ENCODE results near the gene NPHP4.
"Not testable (repeated sequence)": the region's sequence is repeated elsewhere in the genome, so short reads cannot be mapped to it uniquely, and the experiment has no call there.

DNA sequence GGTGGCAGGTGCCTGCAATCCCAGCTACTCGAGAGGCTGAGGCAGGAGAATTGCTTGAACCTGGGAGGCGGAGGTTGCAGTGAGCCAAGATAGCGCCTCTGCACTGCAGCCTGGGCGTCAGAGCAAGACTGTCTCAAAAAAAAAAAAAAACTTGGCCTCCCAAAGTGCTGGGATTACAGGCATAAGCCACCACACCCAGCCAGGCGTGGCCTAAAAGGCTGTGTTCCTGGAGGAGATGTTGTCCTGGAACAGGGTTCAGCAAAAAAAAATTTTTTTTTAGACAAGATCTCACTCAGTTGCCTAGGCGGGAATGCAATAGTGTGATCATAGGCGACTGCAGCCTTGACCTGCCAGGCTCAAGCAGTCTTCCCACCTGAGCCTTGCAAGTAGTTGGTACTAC, 25.4 kb upstream of the NPHP4 start:
- TF ChIP-seq CTCF (conservative IDR thresholded peaks at IDR 0.05; ENCODE audit: low read depth, low read length); EZH2phosphoT487 (IDR thresholded peaks at IDR 0.05; ENCODE audit: borderline replicate concordance, low read length); EZH2 (IDR thresholded peaks at IDR 0.05; ENCODE audit: low read length, unreplicated experiment): not testable (repeated sequence)
